Neural progenitor cell (in vitro differentiated cells): ENCODE measurements around the gene GLE1.

ENCODE experiments used
- EZH2 ChIP-seq: fragments of 200-600 bp; sonication (generic); IDR thresholded peaks from 2 replicates; pipeline ENCODE4 v1.6.1; 2017; ENCODE audit warnings: antibody characterized with exemption, mild to moderate bottlenecking, moderate library complexity
- TF ChIP-seq, protein P1 (sequence below): fragments of 200-600 bp; sonication (generic); IDR thresholded peaks from 2 replicates; pipeline ENCODE4 v1.5.1; 2017; ENCODE audit warnings: antibody characterized with exemption, mild to moderate bottlenecking

DNA sequence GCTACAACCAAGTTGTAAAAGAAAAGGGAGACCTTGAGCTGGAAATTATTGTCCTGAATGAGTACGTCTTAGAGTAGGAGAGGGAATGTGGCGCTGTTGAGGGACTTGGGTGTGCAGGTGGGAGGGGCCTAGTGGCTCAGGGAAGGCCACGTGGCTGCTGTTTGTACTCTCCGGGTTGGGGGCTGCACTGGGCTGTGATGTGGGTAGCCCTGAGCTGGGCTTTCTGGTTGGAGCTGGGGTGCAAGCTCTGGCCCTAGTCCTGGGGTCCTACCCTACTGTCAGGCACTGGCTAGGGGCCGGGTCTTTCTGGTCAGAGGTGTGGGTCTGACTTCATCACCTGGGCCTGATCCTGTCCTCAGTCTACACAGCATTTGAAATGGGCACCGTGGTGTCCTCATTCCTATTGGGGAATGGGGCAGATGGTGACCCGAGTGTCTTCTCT is 19.1 kb upstream of the GLE1 start:
- TF ChIP-seq, protein P1, sequence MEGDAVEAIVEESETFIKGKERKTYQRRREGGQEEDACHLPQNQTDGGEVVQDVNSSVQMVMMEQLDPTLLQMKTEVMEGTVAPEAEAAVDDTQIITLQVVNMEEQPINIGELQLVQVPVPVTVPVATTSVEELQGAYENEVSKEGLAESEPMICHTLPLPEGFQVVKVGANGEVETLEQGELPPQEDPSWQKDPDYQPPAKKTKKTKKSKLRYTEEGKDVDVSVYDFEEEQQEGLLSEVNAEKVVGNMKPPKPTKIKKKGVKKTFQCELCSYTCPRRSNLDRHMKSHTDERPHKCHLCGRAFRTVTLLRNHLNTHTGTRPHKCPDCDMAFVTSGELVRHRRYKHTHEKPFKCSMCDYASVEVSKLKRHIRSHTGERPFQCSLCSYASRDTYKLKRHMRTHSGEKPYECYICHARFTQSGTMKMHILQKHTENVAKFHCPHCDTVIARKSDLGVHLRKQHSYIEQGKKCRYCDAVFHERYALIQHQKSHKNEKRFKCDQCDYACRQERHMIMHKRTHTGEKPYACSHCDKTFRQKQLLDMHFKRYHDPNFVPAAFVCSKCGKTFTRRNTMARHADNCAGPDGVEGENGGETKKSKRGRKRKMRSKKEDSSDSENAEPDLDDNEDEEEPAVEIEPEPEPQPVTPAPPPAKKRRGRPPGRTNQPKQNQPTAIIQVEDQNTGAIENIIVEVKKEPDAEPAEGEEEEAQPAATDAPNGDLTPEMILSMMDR: no peak
- TF ChIP-seq EZH2: no peak
